D721Med (cell line): ENCODE data around the gene TGFB2.

Source experiments
- DNase-seq: peaks from one replicate; pipeline ENCODE4 v3.0.0; 2011; ENCODE audit warnings: low spot score; ENCODE audit not compliant: insufficient read length
- FAIRE-seq: peaks from 2 replicates; lab custom pipeline; 2011; peaks lifted over from hg19 to GRCh38; lab: Jason Lieb, UNC
- CTCF ChIP-seq: IDR thresholded peaks from 2 replicates; pipeline ENCODE4 v1.5.1; 2012; ENCODE audit warnings: mild to moderate bottlenecking, control low read depth; ENCODE audit not compliant: insufficient read depth; ENCODE audit errors: missing control alignments

The TGFB2 gene

GRCh38 chr1:218377143-218377660 lies 32.1 kb downstream of the TGFB2 start:
- TF ChIP-seq CTCF, result no peak
- no peak for FAIRE-seq

GRCh38 chr1:218380125-218380977 lies 35.2 kb downstream of the TGFB2 start:
- FAIRE-seq (no peak), DNase-seq (no peak)
- TF ChIP-seq CTCF, result no peak

More at GRCh38 chr1:218377143-218377660, 32.1 kb downstream of the TGFB2 start:
- DNase-seq, result no peak

- FAIRE-seq (no peak), DNase-seq (no peak)
- no peak for TF ChIP-seq CTCF
Measured at GRCh38 chr1:218382261-218382660, 37.1 kb downstream of the TGFB2 start.

GRCh38 chr1:218383051-218383450 lies 37.9 kb downstream of the TGFB2 start:
- no peak for TF ChIP-seq CTCF
- no peak for DNase-seq
- FAIRE-seq, result no peak

- no peak for TF ChIP-seq CTCF
- FAIRE-seq (no peak), DNase-seq (no peak)
Measured at GRCh38 chr1:218383681-218384080, 38.5 kb downstream of the TGFB2 start.

GRCh38 chr1:218384581-218384993 lies 39.5 kb downstream of the TGFB2 start:
- no peak for DNase-seq

More at GRCh38 chr1:218384581-218384993, 39.5 kb downstream of the TGFB2 start:
- peak; percentile 6 for FAIRE-seq
- no peak for TF ChIP-seq CTCF
